Brain microvascular endothelial cell (primary cell): ENCODE measurements around the gene GGPS1.
"Not testable (repeated sequence)": the region's sequence is repeated elsewhere in the genome, so short reads cannot be mapped to it uniquely, and the experiment has no call there.

ENCODE experiments used
- DNase-seq: peaks from one replicate; pipeline ENCODE4 v3.0.0-alpha.2; 2020
- H3K27ac ChIP-seq: fragments of 250-450 bp; sonication (Bioruptor Pico); 2 replicates; pipeline ENCODE4 v1.5.1; 2020; ENCODE audit warnings: mild to moderate bottlenecking, moderate library complexity
- H3K27me3 ChIP-seq: fragments of 250-450 bp; sonication (Bioruptor Pico); replicated peaks from 2 replicates; pipeline ENCODE4 v1.5.1; 2020; ENCODE audit warnings: mild to moderate bottlenecking
- H3K36me3 ChIP-seq: fragments of 250-450 bp; sonication (Bioruptor Pico); replicated peaks from 2 replicates; pipeline ENCODE4 v1.5.1; 2020; ENCODE audit warnings: mild to moderate bottlenecking
- H3K4me3 ChIP-seq: 2 replicates; pipeline ENCODE4 v1.5.1; 2011; ENCODE audit warnings: low read depth, mild to moderate bottlenecking, control low read depth, low read length, moderate library complexity
- CTCF ChIP-seq: IDR thresholded peaks from 2 replicates; pipeline ENCODE4 v1.5.1; 2011; ENCODE audit warnings: low read depth, mild to moderate bottlenecking, moderate library complexity, low read length, control low read depth, inconsistent platforms; ENCODE audit errors: missing control alignments
- in situ Hi-C: cut with HindIII; loops from 2 replicates; pipeline ENCODE4 v1.10.0; 2017; ENCODE audit warnings: low sequenced_read_pairs, low pct_ligation_motif_present

The GGPS1 gene

GRCh38 chr1:235369802-235370201 is 41.4 kb downstream of the GGPS1 start:
- Histone ChIP-seq H3K36me3 (no peaks in the 10 kb centered on the region), H3K27ac (no peak overlapping the region), H3K27me3 (no peaks in the 10 kb centered on the region), H3K4me3 (no peak overlapping the region)
- TF ChIP-seq CTCF, result no peak
- in situ Hi-C loops, result no loop called here
- DNase-seq, result no peak

GRCh38 chr1:235375919-235376605 is 47.7 kb downstream of the GGPS1 start:
- no peak for DNase-seq
- Histone ChIP-seq H3K4me3 (no peak overlapping the region), H3K27ac (no peak overlapping the region), H3K27me3 (no peaks in the 10 kb centered on the region), H3K36me3 (peaks cover 9% of the 10 kb centered on the region)
- in situ Hi-C loops, result no loop called here
- TF ChIP-seq CTCF, result no peak

GRCh38 chr1:235378134-235378735 is 49.9 kb downstream of the GGPS1 start:
- H3K36me3 ChIP-seq, result peaks cover 12% of the 10 kb centered on the region
- H3K27me3 ChIP-seq, in situ Hi-C loops, H3K27ac ChIP-seq, DNase-seq, H3K4me3 ChIP-seq: not testable (repeated sequence)

- peaks cover 10% of the 10 kb centered on the region for H3K36me3 ChIP-seq
- H3K27ac ChIP-seq, H3K27me3 ChIP-seq, in situ Hi-C loops, DNase-seq, H3K4me3 ChIP-seq: not testable (repeated sequence)
These were observed 53.8 kb downstream of the GGPS1 start for GRCh38 chr1:235381955-235382739.

- in situ Hi-C loops, H3K27ac ChIP-seq, H3K27me3 ChIP-seq, H3K4me3 ChIP-seq, DNase-seq, H3K36me3 ChIP-seq: not testable (repeated sequence)
These were observed 57.3 kb downstream of the GGPS1 start for GRCh38 chr1:235385633-235386032.

- Histone ChIP-seq H3K4me3 (no peak overlapping the region), H3K27me3 (no peaks in the 10 kb centered on the region), H3K27ac (no peak overlapping the region), H3K36me3 (no peaks in the 10 kb centered on the region)
- DNase-seq, result no peak
- TF ChIP-seq CTCF, result no peak
- in situ Hi-C loops, result no loop called here
These were observed 63.5 kb downstream of the GGPS1 start for GRCh38 chr1:235391874-235392273.
